Measurements from ENCODE around the gene VGLL2. TPM values are rescaled to one million over a fixed set of nuclear protein-coding genes. Genes with fewer than 3 reads are reported as not detected.

Gene VGLL2
- total and polyA plus RNA-seq, 2 donors (not counting 3 experiments of a cell fraction or from before 2014, with no cell fraction given): not detected

GRCh38 chr6:117229870-117230269, 35.5 kb upstream of the VGLL2 start:
- Histone ChIP-seq H2AFZ (ENCODE audit: low read depth, low read length) (no peak overlapping the region), H3K9me1 (replicated peaks; ENCODE audit: control insufficient read depth, extremely low read depth, insufficient read depth, low read length) (no peaks in the 10 kb centered on the region), H3K4me1 (ENCODE audit: control insufficient read depth, extremely low read depth, insufficient read depth, low read length) (no peaks in the 10 kb centered on the region), H3K9me3 (replicated peaks; ENCODE audit: control insufficient read depth, insufficient read depth, low read length) (no peaks in the 10 kb centered on the region), H3K4me2 (ENCODE audit: insufficient read depth, low read length) (no peak overlapping the region), H3K9ac (replicated peaks; ENCODE audit: extremely low read depth, insufficient read depth, low read length) (no peak overlapping the region), H3K36me3 (ENCODE audit: control insufficient read depth in 2 of 2, extremely low read depth in 1 of 2, insufficient read depth in 2 of 2, low read length in 2 of 2) (no peaks in the 10 kb centered on the region), H3K27ac (ENCODE audit: insufficient read depth, low read depth, low read length) (no peak overlapping the region), H3K79me2 (ENCODE audit: control insufficient read depth, insufficient read depth, low read length) (no peaks in the 10 kb centered on the region), H4K20me1 (replicated peaks; ENCODE audit: control insufficient read depth, extremely low read depth, insufficient read depth, low read length) (no peaks in the 10 kb centered on the region), H3K27me3 (ENCODE audit: control insufficient read depth in 2 of 2, insufficient read depth in 2 of 2, low read length in 2 of 2) (no peaks in the 10 kb centered on the region), H3K4me3 (replicated peaks in 1 of 3; ENCODE audit: insufficient read depth in 1 of 3, low read depth in 1 of 3, low read length in 3 of 3) (no peak overlapping the region)
- CTCF ChIA-PET: no interaction called here
- no peak for FAIRE-seq
- no TSS peak for BruUV-seq (replicated peaks)
- dilution Hi-C loops (cut with MboI; ENCODE audit: extremely low pct_ligation_motif_present, low sequenced_read_pairs): no loop called here
- POLR2A ChIA-PET: no interaction called here
- no peak for DNase-seq (ENCODE audit: low read depth, low spot score)
- TF ChIP-seq EZH2 (IDR thresholded peaks at IDR 0.05; ENCODE audit: borderline replicate concordance, low read depth, low read length, severe bottlenecking): no peak
- no peak for TF ChIP-seq CTCF (IDR thresholded peaks at IDR 0.05; ENCODE audit: extremely low read depth in 1 of 2, insufficient read depth in 1 of 2, low read depth in 1 of 2, low read length in 2 of 2)
- TF ChIP-seq POLR2AphosphoS5 (IDR thresholded peaks at IDR 0.05; ENCODE audit: insufficient read depth, low read depth, low read length): no peak
- TF ChIP-seq GATA2 (IDR thresholded peaks at IDR 0.05; ENCODE audit: insufficient read depth, insufficient read length, low read depth, low read length): no peak
- intact Hi-C loops (cut with micrococcal nuclease): no loop called here

- CTCF ChIA-PET: no interaction called here
- no peaks in the 10 kb centered on the region for H3K4me1 ChIP-seq (ENCODE audit: control insufficient read depth, extremely low read depth, insufficient read depth, low read length)
- H3K9me1 ChIP-seq (replicated peaks; ENCODE audit: control insufficient read depth, extremely low read depth, insufficient read depth, low read length): no peaks in the 10 kb centered on the region
- H3K79me2 ChIP-seq (ENCODE audit: control insufficient read depth, insufficient read depth, low read length): no peaks in the 10 kb centered on the region
- dilution Hi-C loops (cut with MboI; ENCODE audit: extremely low pct_ligation_motif_present, low sequenced_read_pairs): no loop called here
- H2AFZ ChIP-seq (ENCODE audit: low read depth, low read length): no peak overlapping the region
- DNase-seq (ENCODE audit: low read depth, low spot score) (no peak), FAIRE-seq (no peak)
- H3K9me3 ChIP-seq (replicated peaks; ENCODE audit: control insufficient read depth, insufficient read depth, low read length): no peaks in the 10 kb centered on the region
- no peaks in the 10 kb centered on the region for H3K27me3 ChIP-seq (ENCODE audit: control insufficient read depth in 2 of 2, insufficient read depth in 2 of 2, low read length in 2 of 2)
- no peak overlapping the region for H3K9ac ChIP-seq (replicated peaks; ENCODE audit: extremely low read depth, insufficient read depth, low read length)
- H4K20me1 ChIP-seq (replicated peaks; ENCODE audit: control insufficient read depth, extremely low read depth, insufficient read depth, low read length): no peaks in the 10 kb centered on the region
- POLR2A ChIA-PET: no interaction called here
- no peak for TF ChIP-seq MAX (IDR thresholded peaks at IDR 0.05; ENCODE audit: insufficient read depth, insufficient read length)
- no peak for TF ChIP-seq EZH2 (IDR thresholded peaks at IDR 0.05; ENCODE audit: borderline replicate concordance, low read depth, low read length, severe bottlenecking)
- TF ChIP-seq FOS (IDR thresholded peaks at IDR 0.05; ENCODE audit: borderline replicate concordance, insufficient read depth, low read length): no peak
- TF ChIP-seq POLR2AphosphoS5 (IDR thresholded peaks at IDR 0.05; ENCODE audit: insufficient read depth, low read depth, low read length): no peak
- no peak for TF ChIP-seq CTCF (IDR thresholded peaks at IDR 0.05; ENCODE audit: extremely low read depth in 1 of 2, insufficient read depth in 1 of 2, low read depth in 1 of 2, low read length in 2 of 2)
- no peak for TF ChIP-seq MYC (IDR thresholded peaks at IDR 0.05; ENCODE audit: low read depth, low read length)
- TF ChIP-seq JUN (IDR thresholded peaks at IDR 0.05; ENCODE audit: borderline replicate concordance, insufficient read depth, insufficient read length, low read depth): no peak
- TF ChIP-seq POLR2A (IDR thresholded peaks at IDR 0.05; ENCODE audit: low read depth, low read length): no peak
- no peak for TF ChIP-seq GATA2 (IDR thresholded peaks at IDR 0.05; ENCODE audit: insufficient read depth, insufficient read length, low read depth, low read length)
- H3K36me3 ChIP-seq (ENCODE audit: control insufficient read depth in 2 of 2, extremely low read depth in 1 of 2, insufficient read depth in 2 of 2, low read length in 2 of 2): no peaks in the 10 kb centered on the region
- intact Hi-C loops (cut with micrococcal nuclease): no loop called here
- H3K27ac ChIP-seq (ENCODE audit: insufficient read depth, low read depth, low read length): no peak overlapping the region
- H3K4me2 ChIP-seq (ENCODE audit: insufficient read depth, low read length): no peak overlapping the region
- no peak overlapping the region for H3K4me3 ChIP-seq (replicated peaks in 1 of 3; ENCODE audit: insufficient read depth in 1 of 3, low read depth in 1 of 3, low read length in 3 of 3)
- no TSS peak for BruUV-seq (replicated peaks)
Observed at GRCh38 chr6:117231466-117231865, 33.9 kb upstream of the VGLL2 start.
